ES-I3 (cell line): ENCODE measurements around the gene TSFM.

ENCODE experiments used
- H3K36me3 ChIP-seq: 2 replicates; pipeline ENCODE4 v1.6.1; 2013; ENCODE audit warnings: mild to moderate bottlenecking, low read length, control low read depth, moderate library complexity; ENCODE audit not compliant: insufficient read depth
- H3K4me1 ChIP-seq: 2 replicates; pipeline ENCODE4 v1.6.1; 2013; ENCODE audit warnings: mild to moderate bottlenecking, control low read depth, low read length; ENCODE audit not compliant: insufficient read depth
- H3K9ac ChIP-seq: 2 replicates; pipeline ENCODE4 v1.6.1; 2013; ENCODE audit warnings: low read depth, mild to moderate bottlenecking, low read length, moderate library complexity
- H3K9me3 ChIP-seq: 2 replicates; pipeline ENCODE4 v1.6.1; 2013; ENCODE audit warnings: mild to moderate bottlenecking, low read length, moderate library complexity; ENCODE audit not compliant: control insufficient read depth, insufficient read depth

TSFM gene

GRCh38 chr12:57800965-57801364, 18.4 kb downstream of the TSFM start:
- Histone ChIP-seq H3K9me3 (no peaks in the 10 kb centered on the region), H3K4me1 (no peaks in the 10 kb centered on the region), H3K9ac (no peak overlapping the region), H3K36me3 (peaks cover 3% of the 10 kb centered on the region; the same call in 1 of the 2 replicates)

GRCh38 chr12:57802607-57803006, 20.0 kb downstream of the TSFM start:
- H3K4me1 ChIP-seq = no peaks in the 10 kb centered on the region
- no peaks in the 10 kb centered on the region for H3K36me3 ChIP-seq
- no peak overlapping the region for H3K9ac ChIP-seq
- H3K9me3 ChIP-seq = no peaks in the 10 kb centered on the region

DNA sequence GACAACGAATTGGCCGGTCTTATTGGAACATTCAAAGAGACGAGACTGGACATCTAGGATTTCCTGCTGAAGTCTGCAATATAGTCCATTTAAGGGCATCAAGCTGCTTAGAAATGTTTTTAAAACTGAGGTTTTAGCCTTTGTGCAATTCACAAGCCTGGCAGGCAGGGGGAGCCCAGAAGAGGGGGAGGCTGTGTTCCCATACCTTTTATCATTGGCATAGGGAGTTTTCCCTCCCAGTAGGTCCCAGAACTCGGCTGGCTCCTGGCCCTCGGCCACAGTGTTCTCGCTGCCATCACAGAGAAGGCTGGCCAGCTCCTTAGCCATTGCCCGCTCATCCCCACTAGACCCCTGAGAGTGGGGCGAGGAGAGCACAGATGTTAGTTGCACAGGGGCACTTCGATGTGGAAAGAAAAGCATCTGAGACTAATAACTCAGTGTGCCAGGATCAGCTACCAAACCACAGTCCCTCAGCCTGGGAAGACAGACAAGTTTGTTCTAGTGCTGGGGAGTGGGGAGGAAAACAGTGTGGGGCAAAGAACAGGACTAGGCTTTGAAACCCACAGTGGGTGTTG, 20.8 kb downstream of the TSFM start:
- Histone ChIP-seq H3K9me3 (no peaks in the 10 kb centered on the region), H3K4me1 (no peaks in the 10 kb centered on the region), H3K9ac (no peak overlapping the region), H3K36me3 (no peaks in the 10 kb centered on the region)

DNA sequence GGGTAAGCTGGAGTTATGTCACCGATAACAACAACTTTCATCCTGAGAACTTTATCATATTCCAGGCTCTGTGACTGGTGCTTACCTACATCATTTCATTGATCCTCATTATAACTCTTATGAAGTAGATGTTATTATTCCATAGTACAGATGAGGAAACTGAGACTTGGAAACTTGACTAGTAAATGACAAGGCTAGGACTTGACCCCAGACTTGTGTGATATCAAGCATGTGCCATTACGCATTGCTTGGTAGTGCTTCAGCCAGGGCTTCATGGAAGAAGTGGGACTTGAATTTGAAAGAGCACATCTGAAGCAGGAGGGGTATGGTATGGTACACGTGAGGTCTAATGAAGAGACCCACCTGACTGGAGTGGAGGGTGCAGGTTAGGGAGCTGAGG, 24.1 kb downstream of the TSFM start:
- Histone ChIP-seq H3K4me1 (no peaks in the 10 kb centered on the region), H3K36me3 (peaks cover 4% of the 10 kb centered on the region), H3K9me3 (no peaks in the 10 kb centered on the region), H3K9ac (no peak overlapping the region)

DNA sequence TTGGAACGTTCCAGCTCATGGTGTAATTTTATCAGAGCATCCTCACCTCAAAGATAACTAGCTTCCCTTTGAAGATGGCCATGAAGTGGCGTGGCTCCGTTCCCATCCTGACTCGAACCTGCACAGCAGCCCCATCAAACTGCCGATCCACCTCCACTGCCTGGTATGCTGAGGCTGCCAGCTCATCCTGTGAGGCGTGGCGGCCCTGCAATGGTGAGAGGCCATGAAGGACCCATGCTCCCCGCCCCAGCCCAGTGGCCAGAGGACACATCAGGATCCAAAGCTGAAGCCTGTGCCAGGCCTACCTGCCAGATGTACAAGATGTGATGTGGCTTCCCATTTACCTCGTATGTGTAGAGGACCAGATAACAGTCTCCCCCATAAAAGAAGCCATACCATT, 24.7 kb downstream of the TSFM start:
- H3K36me3 ChIP-seq = peaks cover 4% of the 10 kb centered on the region
- H3K9ac ChIP-seq = no peak overlapping the region
- no peaks in the 10 kb centered on the region for H3K9me3 ChIP-seq
- H3K4me1 ChIP-seq = no peaks in the 10 kb centered on the region

DNA sequence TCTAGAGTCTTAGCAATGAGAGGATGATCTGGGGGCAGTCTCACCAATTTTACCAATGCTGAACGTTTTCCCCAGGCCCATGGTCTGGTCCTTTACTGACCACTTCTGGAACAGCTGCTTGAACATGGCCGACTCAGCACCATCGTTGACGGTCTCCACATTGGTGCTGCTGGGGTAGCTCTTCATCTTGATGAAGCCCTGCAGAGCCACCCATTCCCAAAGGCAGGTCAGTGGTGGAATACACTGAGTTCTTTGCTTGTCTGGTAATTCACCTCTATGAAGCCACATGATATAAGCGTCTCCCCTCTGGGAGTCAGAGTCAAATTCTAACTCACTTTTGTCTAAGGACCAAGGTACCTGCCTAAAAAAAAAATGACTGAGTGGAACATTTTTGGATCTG, 25.8 kb downstream of the TSFM start:
- Histone ChIP-seq H3K9ac (no peak overlapping the region), H3K36me3 (peaks cover 4% of the 10 kb centered on the region), H3K4me1 (no peaks in the 10 kb centered on the region), H3K9me3 (no peaks in the 10 kb centered on the region)

DNA sequence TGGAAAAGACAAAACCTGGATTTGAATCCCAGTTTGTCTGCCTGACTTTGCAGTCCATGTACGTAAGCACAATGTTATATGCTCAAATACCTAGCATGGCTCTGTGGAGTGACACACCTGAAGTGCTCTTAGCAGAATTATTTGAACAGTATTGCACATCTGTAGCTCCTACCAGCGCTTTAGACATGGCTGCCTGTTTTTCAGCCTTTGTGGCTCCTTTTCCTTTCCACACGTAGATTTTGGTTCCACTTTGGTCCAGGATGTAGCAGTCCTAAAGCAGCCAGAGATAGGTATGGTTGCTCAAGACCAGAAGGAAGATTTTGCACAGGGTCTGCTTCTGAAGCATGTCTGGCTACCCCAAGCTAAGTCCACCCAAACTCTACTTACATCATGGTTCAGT, 26.8 kb downstream of the TSFM start:
- H3K36me3 ChIP-seq = peaks cover 4% of the 10 kb centered on the region
- no peaks in the 10 kb centered on the region for H3K9me3 ChIP-seq
- H3K9ac ChIP-seq = no peak overlapping the region
- H3K4me1 ChIP-seq = no peaks in the 10 kb centered on the region

DNA sequence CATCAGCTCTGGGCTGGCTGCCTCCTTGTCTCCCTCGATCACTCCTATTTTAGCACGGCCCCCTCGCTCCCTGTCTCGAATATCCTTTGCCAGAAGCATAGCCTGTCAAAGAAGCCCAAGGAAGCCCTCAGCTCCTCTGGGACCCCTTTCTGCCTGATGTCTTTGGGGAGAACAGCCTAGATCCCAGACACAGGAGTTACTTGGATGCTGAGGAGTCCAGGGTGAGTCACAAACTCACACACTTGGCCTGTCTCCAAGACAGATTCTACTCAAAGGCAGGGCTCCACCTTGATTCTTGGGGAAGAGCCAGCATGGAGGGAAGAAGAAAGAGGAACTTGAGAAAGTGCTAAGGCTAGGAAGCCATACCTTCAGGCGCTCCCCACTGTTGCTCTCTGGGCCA, 27.9 kb downstream of the TSFM start:
- H3K9me3 ChIP-seq = no peaks in the 10 kb centered on the region
- H3K36me3 ChIP-seq = peaks cover 4% of the 10 kb centered on the region

DNA sequence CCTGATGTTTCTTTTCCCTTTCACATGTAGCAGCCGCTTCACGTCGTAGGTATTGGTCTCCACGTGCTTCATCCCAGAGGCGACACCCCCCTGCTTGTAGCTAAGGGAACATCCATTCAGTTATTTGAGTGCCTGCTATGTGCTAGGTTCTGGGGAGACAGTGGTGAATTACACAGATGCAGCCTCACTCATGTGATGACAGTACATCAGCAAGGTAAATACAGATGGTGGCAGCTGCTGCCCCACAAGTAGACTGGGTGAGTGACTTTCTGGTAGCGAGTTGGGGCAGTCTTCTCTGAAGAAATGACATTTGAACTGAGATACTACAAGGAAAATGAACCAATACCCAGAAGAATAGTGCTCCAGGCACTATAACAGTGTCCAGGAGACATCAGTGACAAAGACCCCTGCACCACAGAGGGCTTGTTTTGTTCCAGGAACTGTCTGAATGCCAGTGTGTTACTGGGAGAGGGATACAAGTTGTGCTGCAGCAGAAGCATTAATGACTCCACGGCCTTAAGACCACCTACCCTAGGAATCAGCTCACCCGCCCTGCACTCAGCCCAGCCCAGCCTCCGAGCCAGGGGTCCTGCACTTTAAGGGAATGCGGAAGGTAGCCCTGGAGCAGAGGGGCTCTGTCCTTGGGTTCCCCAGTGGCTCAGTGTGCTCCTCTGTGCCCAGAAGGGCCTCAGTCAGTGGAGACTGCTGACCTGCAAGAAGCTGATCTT, 28.6 kb downstream of the TSFM start:
- Histone ChIP-seq H3K9ac (no peak overlapping the region), H3K9me3 (no peaks in the 10 kb centered on the region), H3K36me3 (peaks cover 4% of the 10 kb centered on the region), H3K4me1 (no peaks in the 10 kb centered on the region)

More for the DNA sequence above, 27.9 kb downstream of the TSFM start:
- H3K9ac ChIP-seq = no peak overlapping the region
- H3K4me1 ChIP-seq = no peaks in the 10 kb centered on the region

GRCh38 chr12:57813111-57813970, 30.8 kb downstream of the TSFM start:
- H3K9ac ChIP-seq = no peak overlapping the region
- H3K4me1 ChIP-seq = no peaks in the 10 kb centered on the region
- no peaks in the 10 kb centered on the region for H3K9me3 ChIP-seq
- peaks cover 4% of the 10 kb centered on the region for H3K36me3 ChIP-seq

DNA sequence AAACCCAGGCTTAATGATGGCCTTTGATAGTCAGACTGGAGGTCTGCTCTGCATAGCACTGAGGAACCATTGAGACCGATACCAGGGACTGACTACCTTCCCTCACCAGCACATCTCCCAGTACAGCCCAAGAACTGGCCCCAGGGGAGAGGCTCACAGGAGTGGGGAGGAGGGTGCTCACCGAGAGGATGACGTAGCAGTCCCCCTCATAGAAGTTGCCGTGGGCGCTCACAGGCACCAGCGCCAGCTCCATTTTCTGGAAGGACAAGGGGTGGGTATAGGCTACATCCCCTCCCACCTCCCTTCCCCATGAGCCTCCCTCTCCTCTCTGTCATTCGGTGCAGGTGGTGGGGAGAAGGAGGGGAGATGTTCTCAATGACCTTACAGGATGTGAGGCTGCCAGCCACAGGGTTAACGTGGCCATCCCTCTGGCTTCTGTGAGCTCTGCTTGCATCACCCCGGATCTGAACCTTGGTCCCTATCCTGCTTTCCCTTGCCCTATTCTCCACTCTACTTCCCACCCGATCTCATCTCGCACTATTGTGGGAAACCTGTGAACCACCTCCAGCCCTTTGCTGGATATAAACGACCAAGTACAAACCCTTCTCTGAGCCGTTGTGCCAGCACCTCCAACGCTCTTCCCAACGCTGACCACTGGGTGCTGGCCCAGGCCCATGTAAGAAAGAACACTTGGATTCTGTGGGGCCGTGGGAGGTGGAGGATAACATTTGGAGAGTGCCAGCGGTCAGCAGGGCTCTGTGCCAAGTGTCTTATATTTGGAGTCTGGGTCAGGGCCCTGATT, 31.6 kb downstream of the TSFM start:
- no peaks in the 10 kb centered on the region; the same call in 1 of the 2 replicates for H3K36me3 ChIP-seq
- H3K9ac ChIP-seq = no peak overlapping the region
- no peaks in the 10 kb centered on the region for H3K9me3 ChIP-seq
- H3K4me1 ChIP-seq = no peaks in the 10 kb centered on the region

DNA sequence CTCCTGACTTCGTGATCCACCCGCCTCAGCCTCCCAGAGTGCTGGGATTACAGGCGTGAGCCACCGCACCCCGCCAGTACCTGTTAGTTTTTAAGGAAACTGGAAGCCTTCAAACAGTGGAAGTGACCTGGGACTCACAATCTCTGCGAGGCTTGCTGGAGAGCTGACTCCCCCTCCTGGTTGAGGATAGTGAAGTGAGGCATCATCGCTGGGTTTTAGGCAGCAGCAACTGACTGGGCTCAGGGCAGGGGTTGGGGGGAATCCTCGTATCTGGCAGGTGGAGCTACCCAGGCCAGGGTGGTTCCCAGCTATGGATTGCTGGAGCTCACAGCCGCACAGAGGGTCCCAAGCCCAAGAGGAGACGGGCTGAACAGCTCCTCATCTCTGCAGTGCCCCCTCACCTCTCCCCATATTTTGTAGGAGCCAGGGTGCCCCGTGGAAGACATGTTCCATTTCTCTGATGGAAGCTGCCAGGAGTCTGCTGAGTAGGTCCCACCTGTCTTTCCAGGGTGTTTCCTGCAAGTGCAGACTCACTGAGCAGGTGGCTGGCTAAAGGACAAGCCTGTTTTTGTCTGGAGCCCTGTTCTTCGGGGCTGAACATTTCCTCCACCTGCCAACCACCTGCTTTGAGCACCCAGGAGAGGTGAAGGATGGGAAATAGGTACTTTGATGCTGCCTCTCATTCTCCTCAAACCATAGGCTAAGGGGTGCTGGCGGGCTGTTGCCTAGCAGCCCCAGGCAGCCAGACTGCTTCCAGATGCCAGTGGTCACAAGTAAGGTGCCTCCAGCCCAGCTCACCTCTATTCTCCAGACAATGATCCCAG, 32.8 kb downstream of the TSFM start:
- Histone ChIP-seq H3K9me3 (no peaks in the 10 kb centered on the region), H3K36me3 (no peaks in the 10 kb centered on the region), H3K4me1 (no peaks in the 10 kb centered on the region), H3K9ac (no peak overlapping the region)

GRCh38 chr12:57816001-57816854, 33.6 kb downstream of the TSFM start:
- Histone ChIP-seq H3K9me3 (no peaks in the 10 kb centered on the region), H3K36me3 (no peaks in the 10 kb centered on the region), H3K9ac (no peak overlapping the region), H3K4me1 (no peaks in the 10 kb centered on the region)
